RPMI8226 (cell line): Measurements from ENCODE around the gene ENOX1.
"Not testable (repeated sequence)": the region's sequence is repeated elsewhere in the genome, so short reads cannot be mapped to it uniquely, and the experiment has no call there.

Experiments
- DNase-seq: peaks from one replicate; pipeline ENCODE4 v3.0.0-alpha.2; 2015

ENOX1 gene

DNA sequence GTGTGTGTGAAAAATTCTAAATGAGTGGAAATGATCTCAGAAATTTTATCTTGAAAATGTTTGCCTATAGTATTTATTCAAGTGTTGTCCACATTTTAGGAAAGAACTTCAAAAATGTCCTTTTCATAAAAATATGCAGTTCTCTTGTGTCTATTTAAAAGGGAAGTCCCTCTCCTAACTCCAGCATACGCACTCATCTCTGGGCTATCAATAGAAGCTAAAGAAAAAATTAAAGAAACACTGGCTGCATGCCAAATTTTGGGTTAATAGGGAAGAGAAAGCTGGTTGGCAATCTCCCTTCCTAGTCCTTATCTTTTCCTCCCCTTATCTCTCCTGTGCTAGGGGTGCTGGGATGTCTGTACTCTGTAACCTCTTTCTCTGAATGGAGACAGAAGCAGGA is 313.3 kb downstream of the ENOX1 start:
- DNase-seq = peak; percentile 4

DNA sequence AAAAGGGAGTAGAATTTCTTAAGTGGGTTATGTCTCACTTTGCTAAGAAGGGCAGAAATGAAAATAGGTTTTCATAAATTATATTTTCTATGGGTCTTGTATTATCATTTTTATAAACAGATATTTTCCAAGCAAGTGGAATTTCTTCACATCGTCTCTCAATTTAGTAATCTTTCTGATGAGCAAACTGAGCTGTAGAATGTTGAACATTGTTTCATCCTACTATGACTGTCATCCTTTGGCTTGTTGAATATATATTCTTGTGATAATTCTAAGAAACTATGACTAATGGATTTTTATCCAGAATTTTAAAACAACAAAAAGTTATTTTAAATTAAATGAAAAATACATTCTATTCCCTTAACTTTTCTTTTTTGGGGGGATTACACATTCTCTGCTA is 313.8 kb downstream of the ENOX1 start:
- no peak for DNase-seq

DNA sequence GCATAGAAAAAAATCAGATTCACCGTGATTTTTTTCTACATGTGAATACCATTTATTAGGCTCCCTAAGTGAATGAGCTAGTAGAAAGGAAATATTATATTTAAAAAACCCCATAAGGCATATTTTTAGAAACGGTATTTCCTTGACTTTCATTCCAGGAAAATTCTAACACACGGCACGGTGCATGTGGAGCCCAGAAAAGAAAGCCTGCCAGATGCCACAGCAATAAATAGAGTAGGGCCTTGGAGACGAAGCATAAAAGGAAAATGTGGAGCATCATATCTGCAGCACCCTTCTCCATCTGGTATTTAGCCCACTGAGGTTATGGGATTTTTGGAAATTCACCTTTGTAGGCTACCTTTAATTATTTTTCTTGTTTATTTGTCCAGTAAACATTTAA is 314.4 kb downstream of the ENOX1 start:
- DNase-seq = no peak

DNA sequence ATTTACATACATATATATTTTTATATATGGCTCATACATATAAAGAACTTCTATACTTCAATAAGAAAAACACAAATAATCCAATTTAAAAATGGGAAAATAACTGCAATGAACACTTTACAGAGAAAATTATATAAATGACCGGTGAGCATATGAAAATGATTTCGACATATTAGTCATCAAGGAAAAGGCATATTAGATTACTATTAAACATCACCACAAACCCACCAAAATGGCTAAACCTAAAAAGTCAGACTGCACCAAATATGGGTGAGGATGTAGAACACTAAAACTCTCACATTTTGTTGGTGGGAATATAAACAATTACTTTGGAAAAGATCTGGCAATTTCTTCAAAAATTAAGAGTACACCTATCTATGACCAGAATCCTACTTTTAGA is 316.2 kb downstream of the ENOX1 start:
- no peak for DNase-seq

DNA sequence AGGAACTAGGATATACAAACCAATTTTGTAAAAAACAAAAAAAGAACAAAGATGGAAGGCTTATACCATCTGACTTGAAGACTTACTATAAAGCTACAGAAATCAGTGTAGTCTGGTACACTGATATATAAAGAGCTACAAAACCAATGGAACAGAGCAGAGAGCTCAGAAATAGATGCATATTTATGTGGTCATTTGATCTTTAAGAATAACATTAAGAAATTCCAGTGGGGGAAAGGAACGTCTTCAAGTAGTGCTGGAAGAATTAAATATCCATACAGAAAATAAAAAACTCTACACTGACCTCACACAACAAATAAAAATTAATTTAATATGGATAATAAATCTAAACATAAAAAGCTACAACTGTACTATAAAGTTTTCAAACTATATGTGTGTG is 317.0 kb downstream of the ENOX1 start:
- no peak for DNase-seq

DNA sequence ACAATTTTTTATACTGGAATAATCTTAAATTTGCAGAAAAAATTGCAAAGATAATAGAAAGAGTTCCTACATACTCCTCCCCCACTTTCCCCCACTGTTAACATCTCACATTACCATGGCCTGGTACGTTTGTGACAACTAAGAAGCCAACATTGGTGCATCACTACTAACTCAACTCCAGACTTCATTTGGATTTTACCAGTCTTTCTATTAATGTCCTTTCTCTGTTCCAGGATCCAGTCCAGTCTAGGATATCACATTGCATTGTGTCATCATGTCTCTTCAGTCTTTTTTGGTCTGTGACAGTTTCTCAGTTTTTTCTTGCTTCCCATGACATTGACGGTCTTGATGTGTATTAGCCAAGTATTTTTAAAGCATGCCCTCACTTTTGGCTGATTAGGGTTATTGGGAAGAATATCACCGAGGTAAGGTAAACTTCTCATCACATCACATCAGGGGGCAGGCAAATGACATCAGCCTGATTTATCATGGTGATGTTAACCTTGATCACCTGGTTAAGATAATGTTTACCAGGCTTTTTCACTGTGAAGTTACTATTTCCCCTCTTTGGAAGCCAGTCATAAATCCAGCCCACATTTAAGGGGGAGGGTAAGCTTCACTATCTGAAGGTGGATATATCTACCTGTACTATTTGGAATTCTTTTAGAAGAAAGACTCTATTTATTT is 322.1 kb downstream of the ENOX1 start:
- no peak for DNase-seq

DNA sequence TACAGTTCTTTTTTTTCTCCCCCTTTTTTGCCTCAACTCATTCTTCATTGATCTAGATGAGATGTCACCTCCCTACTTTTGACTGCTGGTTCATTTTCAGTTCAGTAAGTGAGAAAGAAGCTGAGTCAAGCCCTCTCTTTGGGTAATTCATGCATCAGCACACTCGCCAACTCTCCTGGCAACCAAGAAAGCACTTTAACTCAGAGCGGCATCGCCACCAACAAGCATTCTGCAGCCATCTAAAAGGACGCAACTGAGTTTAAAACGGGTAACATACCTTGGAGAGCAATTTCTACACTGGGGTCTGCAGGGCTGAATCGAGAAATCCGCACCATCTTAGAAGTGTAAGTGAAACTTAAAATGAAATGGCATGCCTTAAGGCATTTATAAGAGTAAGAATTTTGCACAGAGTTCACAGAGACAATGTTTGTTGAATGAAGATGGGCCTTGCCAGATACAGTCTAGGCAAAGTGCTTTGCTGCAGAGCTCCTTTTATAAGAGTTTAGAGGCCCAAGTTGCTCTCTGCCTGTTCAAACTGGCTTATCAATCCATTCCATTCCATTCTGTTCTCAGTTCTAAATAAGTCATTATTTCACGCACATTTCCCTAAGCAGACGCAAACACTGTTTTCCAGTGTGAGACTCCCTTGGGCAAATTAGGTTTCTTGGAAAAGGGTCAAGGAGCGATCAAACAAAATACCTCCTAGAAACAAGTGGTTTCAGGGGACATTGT is 338.0 kb downstream of the ENOX1 start:
- DNase-seq = no peak

DNA sequence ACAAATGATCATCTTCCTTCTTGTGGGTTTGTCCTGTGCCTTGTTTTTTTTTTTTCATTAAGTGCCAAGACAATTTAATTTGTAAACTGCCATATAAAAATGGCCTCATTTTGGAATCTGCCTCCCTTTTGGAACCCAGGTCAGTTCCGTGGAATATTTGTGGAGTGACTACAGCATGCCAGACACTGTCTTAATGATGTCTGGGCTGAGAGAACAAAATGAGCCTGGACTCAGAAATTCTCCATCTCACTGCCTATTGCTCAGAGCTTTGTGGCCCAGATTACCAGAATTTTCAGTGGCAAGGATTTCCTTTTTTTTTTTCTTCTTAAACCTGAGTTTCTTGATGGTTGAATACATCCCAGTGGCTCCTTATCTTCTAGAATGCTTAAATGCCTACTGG is 340.6 kb downstream of the ENOX1 start:
- DNase-seq = no peak

DNA sequence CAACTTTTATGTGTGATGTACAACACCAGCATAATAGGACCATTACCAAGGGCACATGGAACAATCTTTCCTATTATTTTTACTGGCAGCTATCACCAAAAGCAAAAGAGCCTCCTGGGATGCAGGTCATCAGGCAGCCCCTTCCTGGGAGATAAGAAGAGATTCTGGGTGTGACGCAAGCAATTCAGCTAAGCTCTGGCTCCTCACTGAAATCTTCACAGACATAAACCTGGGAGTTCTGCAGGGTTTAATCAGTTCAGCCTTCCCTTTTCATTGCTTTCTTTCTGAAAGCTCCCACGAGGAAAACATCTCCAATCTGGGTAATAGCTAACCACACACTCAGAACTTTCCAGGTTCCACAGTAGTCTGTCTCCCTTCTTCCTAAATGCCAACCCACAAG is 341.1 kb downstream of the ENOX1 start:
- DNase-seq = no peak

DNA sequence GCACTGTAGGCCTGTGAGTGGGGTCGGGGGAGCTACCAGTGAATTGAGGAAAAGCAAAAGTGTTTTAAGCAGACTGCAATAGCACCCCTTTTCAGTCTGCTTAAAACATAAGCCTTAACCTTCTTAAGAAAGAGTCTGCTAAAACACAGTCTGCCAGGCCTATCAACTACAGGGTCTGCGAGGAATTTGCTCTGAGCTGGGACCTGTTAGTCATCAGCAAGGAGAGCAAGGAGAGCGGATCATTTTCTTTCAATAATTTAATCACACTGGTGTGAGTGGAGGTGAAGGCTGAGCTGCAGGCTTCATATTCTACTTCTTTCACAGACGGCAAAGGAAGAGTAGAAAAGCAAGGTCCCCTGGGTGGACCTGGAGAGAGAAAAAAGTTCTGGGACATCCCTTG is 342.7 kb downstream of the ENOX1 start:
- no peak for DNase-seq

DNA sequence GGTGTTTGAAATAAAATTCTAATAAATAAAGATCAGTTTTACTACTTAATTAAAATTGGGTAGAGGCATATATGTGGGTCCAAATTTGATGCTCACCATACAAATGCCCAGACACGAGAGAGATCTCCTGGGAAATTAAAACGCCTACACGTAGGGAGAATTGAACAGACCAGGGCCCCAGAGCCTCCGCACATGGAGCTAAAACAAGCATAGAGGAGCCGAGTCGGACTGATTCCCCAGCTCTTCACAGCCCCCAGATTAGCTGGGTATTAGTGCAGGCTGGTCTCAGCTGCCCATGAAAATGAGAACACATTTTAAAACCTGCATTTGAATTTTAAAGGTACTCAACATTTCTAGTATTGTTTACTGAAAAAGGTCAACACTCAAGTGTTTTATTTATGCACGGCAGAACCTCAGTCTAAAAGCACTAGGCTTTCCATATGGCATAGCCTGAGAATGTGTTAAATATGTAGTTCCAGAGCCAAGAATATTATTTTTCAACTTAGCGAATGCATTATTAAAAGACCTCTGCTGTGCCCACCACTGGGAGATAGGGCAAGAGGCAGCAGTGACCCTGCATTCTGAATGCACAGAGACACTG is 344.8 kb downstream of the ENOX1 start:
- no peak for DNase-seq

DNA sequence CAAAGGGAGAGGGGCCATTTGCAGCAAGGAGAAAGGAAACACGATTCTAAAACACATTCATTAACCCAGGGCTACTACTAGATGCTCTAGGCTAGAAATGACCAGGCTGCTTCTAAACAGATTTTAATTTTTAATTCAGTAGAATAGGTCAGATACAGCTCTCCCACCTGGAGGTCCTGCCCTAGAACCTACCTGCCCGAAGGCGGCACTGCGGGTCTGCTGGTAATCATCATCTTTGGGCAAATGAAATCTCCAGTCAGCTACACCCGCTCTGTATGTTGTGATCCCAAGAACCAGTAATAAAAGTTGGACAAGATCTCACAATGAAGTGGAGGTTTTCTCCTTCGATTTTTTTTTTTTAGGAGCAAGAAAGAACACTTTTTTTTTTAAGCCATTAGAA is 345.3 kb downstream of the ENOX1 start:
- no peak for DNase-seq

DNA sequence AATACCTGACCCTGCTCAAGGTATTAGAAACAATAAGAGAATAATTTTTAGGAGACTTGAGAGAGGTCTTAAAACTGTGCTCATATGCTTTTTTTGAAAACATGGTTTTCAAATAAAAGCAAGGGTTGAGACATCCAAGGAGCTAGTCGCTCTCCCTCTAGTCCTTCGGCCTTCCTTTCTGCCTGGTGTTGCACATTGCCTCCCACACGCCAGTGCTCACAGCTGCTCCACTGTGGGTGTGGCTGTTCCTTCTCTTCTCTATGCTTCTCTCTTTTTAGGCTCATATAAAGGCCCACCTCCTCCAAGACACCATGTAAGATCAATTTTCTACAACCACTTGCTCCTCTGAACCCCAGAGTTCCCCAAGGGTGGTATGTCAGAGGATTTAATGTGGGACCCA is 352.6 kb downstream of the ENOX1 start:
- no peak for DNase-seq

DNA sequence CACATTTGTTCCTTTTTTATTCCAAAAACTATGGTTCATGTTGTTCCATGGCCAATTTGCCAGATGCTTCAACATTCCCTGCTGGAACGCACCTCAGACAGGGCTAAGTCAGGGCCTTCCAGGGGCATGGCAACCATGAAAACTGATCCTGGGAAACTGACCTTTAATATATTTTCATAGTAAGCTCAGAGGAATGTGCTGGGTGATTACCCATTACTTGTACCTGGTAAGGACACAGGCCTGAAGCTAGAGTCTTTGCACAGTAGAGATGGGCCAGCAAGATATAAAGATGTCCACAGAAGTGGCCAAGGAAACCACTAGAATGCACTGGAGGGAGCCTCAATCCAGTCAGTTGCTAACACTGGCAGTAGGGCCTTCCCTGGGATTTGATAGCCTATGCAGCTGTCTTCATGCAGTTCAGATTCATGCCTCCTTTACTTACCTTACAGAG is 353.1 kb downstream of the ENOX1 start:
- DNase-seq = no peak

DNA sequence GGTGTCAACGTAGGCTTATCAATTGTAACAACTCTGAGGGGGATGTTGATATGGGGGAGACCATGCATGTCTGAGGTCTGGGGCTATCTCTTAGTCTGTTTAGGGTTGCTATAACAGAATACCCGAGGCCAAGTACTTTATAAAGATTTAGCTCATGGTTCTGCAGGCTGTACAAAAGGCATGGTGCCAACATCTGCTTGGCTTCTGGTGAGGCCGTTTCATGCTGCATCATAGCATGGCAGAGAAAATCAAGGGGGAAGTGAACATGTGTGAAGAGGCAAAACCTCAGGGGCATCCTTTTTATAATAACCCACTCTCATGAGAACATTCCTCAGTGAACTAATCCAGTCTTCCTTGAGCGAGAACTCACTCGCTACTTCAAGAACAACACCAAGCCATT is 353.8 kb downstream of the ENOX1 start:
- DNase-seq = no peak

DNA sequence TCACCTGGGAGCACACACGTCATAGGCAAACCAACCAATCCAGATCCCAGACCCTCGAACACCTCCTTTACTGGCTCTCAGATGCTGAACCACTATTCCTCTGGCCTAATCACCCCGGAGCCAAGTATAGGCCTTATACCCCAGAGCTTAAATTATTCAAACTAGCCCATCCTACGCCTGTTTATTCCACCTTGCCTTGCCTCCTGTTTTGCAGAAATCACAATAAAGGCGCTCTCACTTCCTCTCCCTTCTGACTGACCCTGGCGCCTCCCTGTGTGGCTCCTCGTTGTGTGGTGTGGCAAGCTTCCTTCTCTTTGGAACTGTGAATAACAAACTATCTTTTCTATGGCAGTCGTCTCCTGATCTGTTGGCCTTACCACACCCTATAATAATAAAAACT is 354.9 kb downstream of the ENOX1 start:
- DNase-seq = peak; percentile 10

DNA sequence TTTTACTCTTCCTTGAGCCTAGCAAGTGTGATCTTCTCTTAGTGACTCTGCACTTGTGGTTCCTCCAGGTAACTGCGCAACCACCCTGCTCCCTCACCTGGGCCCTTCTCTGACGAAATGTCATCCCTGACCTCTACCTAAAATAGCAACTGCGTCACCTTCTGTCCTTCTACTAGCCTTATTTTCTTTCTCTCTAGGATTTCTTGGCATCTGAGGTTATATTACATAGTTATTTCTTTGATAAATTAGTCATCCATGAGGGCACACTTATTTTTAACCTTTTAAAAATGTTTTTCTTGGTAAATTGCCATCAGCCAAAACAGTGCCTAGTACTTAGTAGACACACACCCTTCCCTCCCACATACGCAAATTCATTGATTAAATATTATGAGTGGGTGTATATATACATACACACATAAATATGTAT is 355.5 kb downstream of the ENOX1 start:
- peak; percentile 10 for DNase-seq

DNA sequence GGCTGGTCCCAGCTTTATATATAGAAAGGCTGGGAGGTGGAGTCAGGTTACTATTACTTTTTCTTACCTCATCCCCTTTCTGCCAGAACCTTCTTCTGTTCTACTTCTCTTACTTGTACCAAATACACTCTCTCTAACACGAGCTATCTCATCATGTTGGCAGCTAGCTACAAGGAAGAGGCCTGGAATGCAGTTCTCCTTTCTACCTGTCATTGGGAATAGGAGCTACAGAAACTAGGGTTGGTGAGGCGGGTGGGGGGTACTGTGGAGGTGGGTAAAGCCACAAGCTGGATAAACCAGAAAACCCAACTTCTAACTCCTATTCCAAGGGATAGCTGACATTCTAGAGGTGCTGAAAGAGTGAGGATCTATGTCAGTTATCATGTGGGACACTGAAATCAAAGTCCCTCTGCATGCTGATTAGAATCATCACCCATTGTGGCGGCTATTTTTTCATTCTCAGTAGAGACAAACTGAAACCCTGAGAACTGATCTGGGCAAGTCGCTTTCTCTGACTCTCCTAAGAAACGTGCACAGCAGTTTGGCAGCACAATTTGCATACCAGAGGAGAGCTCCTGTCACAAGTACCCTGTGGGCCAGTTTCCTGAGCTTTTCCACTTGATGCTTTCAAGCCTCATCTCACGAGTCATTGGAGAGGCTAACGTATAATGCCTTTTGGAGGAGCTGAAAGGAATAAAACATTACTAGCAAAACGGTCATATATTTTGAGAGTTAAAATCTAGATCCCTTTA is 358.1 kb downstream of the ENOX1 start:
- peak; percentile 20 for DNase-seq

DNA sequence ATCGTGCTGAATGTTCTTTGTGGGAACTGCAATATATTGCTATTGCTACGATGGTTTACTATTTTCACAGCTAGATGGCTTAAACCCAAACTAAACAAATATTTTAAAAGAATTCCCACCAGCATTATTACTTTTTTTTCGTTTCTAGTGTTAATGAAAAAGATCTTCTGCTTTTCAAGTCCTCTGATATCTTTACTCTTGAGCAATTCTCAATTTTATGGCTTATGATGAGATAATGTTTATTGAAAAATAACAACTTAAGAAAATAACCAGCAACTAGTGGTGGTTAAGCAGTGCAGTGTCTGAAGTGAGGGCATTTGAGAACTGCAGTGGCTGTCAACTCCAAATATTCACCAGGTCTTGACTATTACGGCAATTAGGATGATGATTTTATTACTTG is 360.4 kb downstream of the ENOX1 start:
- DNase-seq = no peak

DNA sequence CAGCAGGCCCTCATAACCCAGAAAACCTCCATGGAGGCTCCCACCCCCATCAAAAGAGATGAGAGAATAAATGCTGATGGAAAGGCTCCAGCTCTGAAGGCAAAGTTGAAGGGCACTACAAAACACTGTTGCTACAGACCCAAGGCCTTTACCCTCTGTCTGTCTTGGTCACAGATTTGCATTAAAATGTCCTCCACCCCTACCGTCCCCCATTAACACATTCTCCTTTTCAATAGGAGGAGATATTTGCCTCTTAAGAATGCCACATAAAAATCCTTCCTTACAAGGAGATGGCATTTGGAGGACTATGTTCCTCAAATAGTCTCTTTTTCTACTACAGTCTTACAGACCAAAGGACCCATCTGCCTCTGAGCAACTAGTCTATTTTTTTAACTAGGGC is 361.5 kb downstream of the ENOX1 start:
- no peak for DNase-seq

DNA sequence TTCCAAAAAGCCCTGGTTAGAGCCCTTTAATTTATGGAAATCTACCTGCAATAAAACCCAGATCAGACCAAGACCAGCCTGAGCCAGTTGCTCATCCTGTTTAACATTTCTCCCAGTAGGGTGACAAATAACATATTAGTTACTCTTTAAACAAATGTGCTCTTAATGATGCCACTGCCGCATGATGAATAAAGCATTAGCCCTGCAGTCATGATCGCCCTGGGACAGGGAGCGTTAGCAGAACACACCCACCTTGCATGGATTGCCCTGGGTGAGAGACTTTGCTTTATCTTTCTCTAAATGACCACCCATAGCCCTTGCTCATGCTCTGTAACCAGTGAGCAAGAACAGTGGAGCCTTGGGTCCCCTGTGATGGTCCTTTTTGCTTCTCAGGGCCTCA is 362.4 kb downstream of the ENOX1 start:
- no peak for DNase-seq

DNA sequence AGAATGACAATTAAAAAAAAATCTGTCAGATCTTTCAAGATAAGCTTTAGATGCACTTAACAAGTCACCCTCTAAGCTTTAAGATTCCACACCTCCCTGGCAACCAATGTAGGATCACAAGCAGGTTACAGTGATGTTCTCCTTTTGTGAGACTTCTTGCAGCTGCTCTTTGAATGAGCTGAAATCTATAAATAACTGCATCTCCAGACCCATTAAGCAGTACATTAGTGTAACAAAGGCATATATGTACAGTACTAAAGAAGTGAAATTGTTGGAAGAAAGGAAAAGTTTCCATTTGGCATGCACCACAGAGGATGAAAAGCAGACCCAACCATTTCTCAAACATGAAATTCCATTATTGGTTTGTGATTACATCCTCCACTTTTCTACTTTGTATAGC is 364.7 kb downstream of the ENOX1 start:
- no peak for DNase-seq

DNA sequence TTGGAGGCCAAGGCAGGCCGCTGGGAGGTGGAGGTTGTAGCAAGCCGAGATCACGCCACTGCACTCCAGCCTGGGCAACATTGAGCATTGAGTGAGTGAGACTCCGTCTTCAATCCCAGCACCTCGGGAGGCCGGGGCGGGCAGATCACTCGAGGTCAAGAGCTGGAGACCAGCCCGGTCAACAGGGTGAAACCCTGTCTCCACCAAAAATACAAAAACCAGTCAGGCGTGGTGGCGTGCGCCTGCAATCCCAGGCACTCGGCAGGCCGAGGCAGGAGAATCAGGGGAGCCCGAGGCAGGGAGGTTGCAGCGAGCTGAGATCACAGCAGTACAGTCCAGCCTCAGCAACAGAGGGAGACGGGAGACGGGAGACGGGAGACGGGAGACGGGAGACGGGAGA is 369.9 kb downstream of the ENOX1 start:
- DNase-seq = not testable (repeated sequence)

DNA sequence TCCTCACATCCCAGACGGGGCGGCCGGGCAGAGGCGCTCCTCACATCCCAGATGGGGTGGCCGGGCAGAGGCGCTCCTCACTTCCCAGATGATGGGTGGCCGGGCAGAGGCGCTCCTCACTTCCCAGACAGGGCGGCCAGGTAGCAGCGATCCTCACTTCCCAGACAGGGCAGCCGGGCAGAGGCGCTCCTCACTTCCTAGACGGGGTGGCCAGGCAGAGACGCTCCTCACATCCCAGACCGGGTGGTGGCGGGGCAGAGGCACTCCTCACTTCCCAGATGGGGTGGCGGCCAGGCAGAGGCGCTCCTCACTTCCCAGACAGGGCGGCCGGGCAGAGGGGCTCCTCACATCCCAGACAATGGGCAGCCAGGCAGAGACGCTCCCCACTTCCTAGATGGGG is 370.4 kb downstream of the ENOX1 start:
- not testable (repeated sequence) for DNase-seq
